HepG2 (cell line): ENCODE measurements around the gene ATP9A. TPM values are rescaled to one million over a fixed set of nuclear protein-coding genes. Genes with fewer than 3 reads are reported as not detected.

ENCODE experiments used
- ARNTL ChIP-seq: sonication (generic); formaldehyde crosslinking; IDR thresholded peaks from 2 replicates; pipeline ENCODE4 v1.4.0; 2020; ENCODE audit warnings: mild to moderate bottlenecking, missing genetic modification reagents
- KDM4B ChIP-seq: sonication (generic); formaldehyde crosslinking; IDR thresholded peaks from 2 replicates; pipeline ENCODE4 v1.4.0; 2020; ENCODE audit warnings: missing genetic modification reagents
- KLF15 ChIP-seq: sonication (generic); formaldehyde crosslinking; IDR thresholded peaks from 2 replicates; pipeline ENCODE4 v1.8.1; 2023; ENCODE audit warnings: borderline replicate concordance, mild to moderate bottlenecking, inconsistent platforms, missing genetic modification reagents, mixed read lengths
- PITX1 ChIP-seq: sonication (generic); formaldehyde crosslinking; IDR thresholded peaks from 2 replicates; pipeline ENCODE4 v1.5.1; 2020; ENCODE audit warnings: mild to moderate bottlenecking, missing genetic modification reagents
- POGZ ChIP-seq: sonication (generic); formaldehyde crosslinking; IDR thresholded peaks from 2 replicates; pipeline ENCODE4 v1.4.0; 2020; ENCODE audit warnings: mild to moderate bottlenecking, missing genetic modification reagents
- PRPF4 ChIP-seq: fragments of 200-400 bp; formaldehyde crosslinking; IDR thresholded peaks from 2 replicates; pipeline ENCODE4 v1.6.1; 2016; ENCODE audit warnings: low read length, low read depth; ENCODE audit not compliant: poor library complexity, severe bottlenecking
- RBM39 ChIP-seq: fragments of 200-400 bp; formaldehyde crosslinking; IDR thresholded peaks from one replicate; pipeline ENCODE4 v1.6.1; 2018; ENCODE audit warnings: antibody characterized with exemption, mild to moderate bottlenecking, low read depth, low read length; ENCODE audit not compliant: poor library complexity, severe bottlenecking
- ZBTB20 ChIP-seq: sonication (generic); formaldehyde crosslinking; IDR thresholded peaks from 2 replicates; pipeline ENCODE4 v1.8.1; 2023; ENCODE audit warnings: missing genetic modification reagents, low read depth, mild to moderate bottlenecking, borderline replicate concordance
- ZFP36L1 ChIP-seq: sonication (generic); formaldehyde crosslinking; IDR thresholded peaks from 2 replicates; pipeline ENCODE4 v1.8.0; 2022; ENCODE audit warnings: mild to moderate bottlenecking, missing genetic modification reagents, moderate library complexity
- ZFP41 ChIP-seq: sonication (generic); formaldehyde crosslinking; IDR thresholded peaks from 2 replicates; pipeline ENCODE4 v1.4.0; 2020; ENCODE audit warnings: mild to moderate bottlenecking, missing genetic modification reagents, borderline replicate concordance
- ZNF335 ChIP-seq: sonication (generic); formaldehyde crosslinking; IDR thresholded peaks from 2 replicates; pipeline ENCODE4 v1.4.0; 2020; ENCODE audit warnings: missing genetic modification reagents
- ZNF546 ChIP-seq: sonication (generic); formaldehyde crosslinking; conservative IDR thresholded peaks from 2 replicates; pipeline ENCODE4 v1.8.1; 2023; ENCODE audit warnings: mild to moderate bottlenecking, missing genetic modification reagents
- ZNF552 ChIP-seq: sonication (generic); formaldehyde crosslinking; IDR thresholded peaks from 2 replicates; pipeline ENCODE4 v1.9.0; 2022; ENCODE audit warnings: missing genetic modification reagents, mild to moderate bottlenecking, borderline replicate concordance
- ZNF761 ChIP-seq: sonication (generic); formaldehyde crosslinking; conservative IDR thresholded peaks from 2 replicates; pipeline ENCODE4 v1.4.0; 2020; ENCODE audit warnings: mild to moderate bottlenecking, missing genetic modification reagents
- polyA plus RNA-seq, 8 experiments: library from polyadenylated mRNA; depleted of rRNA in 3 of 8; stranded (reverse) in 7 of 8; unstranded in 1 of 8; fragments of >200 nt; fragmentation: Illumina TruSeq in 4 of 8; extraction: Trizol in 4 of 8; gene quantifications; 2 replicates each; pipeline versions ENCODE4 v1.2.1 to v1.2.3, GENCODE V29; 2011 to 2016; ENCODE audit warnings: low read depth in 4 of 8, missing spikeins in 1 of 8, mixed read lengths in 1 of 8; ENCODE audit not compliant: insufficient read depth in 1 of 8
- total RNA-seq, 5 experiments: library from RNA; depleted of rRNA; stranded (reverse); fragments of >200 nt; fragmentation: Illumina TruSeq; extraction: Trizol; gene quantifications; 2 replicates each; pipeline ENCODE4 v1.2.3, GENCODE V29; 2016; ENCODE audit warnings: low read depth in 1 of 5
- TF ChIP-seq, protein P1 (sequence below): sonication (generic); formaldehyde crosslinking; IDR thresholded peaks from 2 replicates; pipeline ENCODE4 v1.4.0; 2020; ENCODE audit warnings: missing genetic modification reagents
- TF ChIP-seq, protein P2 (sequence below): sonication (generic); formaldehyde crosslinking; IDR thresholded peaks from 2 replicates; pipeline ENCODE4 v1.5.0; 2020; ENCODE audit warnings: mild to moderate bottlenecking, missing genetic modification reagents
- TF ChIP-seq, protein P3 (sequence below): sonication (generic); formaldehyde crosslinking; IDR thresholded peaks from 2 replicates; pipeline ENCODE4 v1.4.0; 2020; ENCODE audit warnings: missing genetic modification reagents

The ATP9A gene
- total and polyA plus RNA-seq, 2 of the 13 experiments (the other 11 are each of a cell fraction or from before 2014, with no cell fraction given), result 11.8 to 18.5 TPM

DNA sequence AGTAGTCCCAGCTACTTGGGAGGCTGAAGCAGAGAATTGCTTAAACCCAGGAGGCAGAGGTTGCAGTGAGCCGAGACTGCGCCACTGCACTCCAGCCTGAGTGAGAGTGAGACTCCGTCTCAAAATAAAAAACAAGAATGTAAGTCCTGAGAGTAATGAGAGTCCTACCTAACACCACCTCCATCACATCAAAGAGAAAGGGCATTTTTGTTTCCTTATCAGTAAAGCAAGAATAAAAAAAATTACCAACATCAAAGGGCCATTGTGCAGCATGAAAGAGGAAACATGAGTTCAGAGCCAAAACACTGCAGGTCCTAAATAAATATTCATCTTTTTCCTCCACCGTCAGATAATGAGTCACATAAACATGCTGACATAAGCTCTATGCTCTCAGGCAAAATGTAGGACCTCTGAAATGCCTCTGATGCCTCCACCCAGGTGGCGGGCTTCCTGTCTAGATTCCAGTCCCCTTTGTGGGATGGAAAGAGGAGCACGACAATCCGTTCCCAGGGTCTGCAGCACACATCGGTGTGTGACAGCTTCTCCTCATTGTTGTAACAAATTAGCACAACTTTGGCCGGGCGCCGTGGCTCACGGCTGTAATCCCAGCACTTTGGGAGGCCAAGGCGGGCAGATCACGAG, 7.2 kb downstream of the ATP9A start (continued):
- TF ChIP-seq, protein P1, sequence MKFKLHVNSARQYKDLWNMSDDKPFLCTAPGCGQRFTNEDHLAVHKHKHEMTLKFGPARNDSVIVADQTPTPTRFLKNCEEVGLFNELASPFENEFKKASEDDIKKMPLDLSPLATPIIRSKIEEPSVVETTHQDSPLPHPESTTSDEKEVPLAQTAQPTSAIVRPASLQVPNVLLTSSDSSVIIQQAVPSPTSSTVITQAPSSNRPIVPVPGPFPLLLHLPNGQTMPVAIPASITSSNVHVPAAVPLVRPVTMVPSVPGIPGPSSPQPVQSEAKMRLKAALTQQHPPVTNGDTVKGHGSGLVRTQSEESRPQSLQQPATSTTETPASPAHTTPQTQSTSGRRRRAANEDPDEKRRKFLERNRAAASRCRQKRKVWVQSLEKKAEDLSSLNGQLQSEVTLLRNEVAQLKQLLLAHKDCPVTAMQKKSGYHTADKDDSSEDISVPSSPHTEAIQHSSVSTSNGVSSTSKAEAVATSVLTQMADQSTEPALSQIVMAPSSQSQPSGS (CRISPR knock-in tag), result no peak
- TF ChIP-seq ZBTB20 (CRISPR knock-in tag), result no peak
- TF ChIP-seq POGZ, result peak; percentile 47; the same call in 1 of the 2 replicates
- TF ChIP-seq PRPF4, result peak; percentile 79
- TF ChIP-seq, protein P2, sequence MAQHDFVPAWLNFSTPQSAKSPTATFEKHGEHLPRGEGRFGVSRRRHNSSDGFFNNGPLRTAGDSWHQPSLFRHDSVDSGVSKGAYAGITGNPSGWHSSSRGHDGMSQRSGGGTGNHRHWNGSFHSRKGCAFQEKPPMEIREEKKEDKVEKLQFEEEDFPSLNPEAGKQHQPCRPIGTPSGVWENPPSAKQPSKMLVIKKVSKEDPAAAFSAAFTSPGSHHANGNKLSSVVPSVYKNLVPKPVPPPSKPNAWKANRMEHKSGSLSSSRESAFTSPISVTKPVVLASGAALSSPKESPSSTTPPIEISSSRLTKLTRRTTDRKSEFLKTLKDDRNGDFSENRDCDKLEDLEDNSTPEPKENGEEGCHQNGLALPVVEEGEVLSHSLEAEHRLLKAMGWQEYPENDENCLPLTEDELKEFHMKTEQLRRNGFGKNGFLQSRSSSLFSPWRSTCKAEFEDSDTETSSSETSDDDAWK (CRISPR knock-in tag), result no peak
- TF ChIP-seq KLF15, result no peak
- peak; percentile 50; the same call in 1 of the 2 replicates for TF ChIP-seq PITX1 (CRISPR knock-in tag)
- TF ChIP-seq KDM4B (CRISPR knock-in tag), result peak; percentile 69; the same call in 1 of the 2 replicates
- TF ChIP-seq ZFP36L1, result no peak
- no peak for TF ChIP-seq ZNF552 (CRISPR knock-in tag)
- TF ChIP-seq ZNF761 (CRISPR knock-in tag), result 0 out of 2 replicates have a peak, but pooled peaks have one; percentile 10
- TF ChIP-seq RBM39, result no peak
- TF ChIP-seq, protein P3, sequence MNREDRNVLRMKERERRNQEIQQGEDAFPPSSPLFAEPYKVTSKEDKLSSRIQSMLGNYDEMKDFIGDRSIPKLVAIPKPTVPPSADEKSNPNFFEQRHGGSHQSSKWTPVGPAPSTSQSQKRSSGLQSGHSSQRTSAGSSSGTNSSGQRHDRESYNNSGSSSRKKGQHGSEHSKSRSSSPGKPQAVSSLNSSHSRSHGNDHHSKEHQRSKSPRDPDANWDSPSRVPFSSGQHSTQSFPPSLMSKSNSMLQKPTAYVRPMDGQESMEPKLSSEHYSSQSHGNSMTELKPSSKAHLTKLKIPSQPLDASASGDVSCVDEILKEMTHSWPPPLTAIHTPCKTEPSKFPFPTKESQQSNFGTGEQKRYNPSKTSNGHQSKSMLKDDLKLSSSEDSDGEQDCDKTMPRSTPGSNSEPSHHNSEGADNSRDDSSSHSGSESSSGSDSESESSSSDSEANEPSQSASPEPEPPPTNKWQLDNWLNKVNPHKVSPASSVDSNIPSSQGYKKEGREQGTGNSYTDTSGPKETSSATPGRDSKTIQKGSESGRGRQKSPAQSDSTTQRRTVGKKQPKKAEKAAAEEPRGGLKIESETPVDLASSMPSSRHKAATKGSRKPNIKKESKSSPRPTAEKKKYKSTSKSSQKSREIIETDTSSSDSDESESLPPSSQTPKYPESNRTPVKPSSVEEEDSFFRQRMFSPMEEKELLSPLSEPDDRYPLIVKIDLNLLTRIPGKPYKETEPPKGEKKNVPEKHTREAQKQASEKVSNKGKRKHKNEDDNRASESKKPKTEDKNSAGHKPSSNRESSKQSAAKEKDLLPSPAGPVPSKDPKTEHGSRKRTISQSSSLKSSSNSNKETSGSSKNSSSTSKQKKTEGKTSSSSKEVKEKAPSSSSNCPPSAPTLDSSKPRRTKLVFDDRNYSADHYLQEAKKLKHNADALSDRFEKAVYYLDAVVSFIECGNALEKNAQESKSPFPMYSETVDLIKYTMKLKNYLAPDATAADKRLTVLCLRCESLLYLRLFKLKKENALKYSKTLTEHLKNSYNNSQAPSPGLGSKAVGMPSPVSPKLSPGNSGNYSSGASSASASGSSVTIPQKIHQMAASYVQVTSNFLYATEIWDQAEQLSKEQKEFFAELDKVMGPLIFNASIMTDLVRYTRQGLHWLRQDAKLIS (CRISPR knock-in tag), result 0 out of 2 replicates have a peak, but pooled peaks have one; percentile 56
- no peak for TF ChIP-seq ZFP41 (CRISPR knock-in tag)
- peak; percentile 68; the same call in 1 of the 2 replicates for TF ChIP-seq ZNF335
- no peak for TF ChIP-seq ARNTL (CRISPR knock-in tag)
- no peak for TF ChIP-seq ZNF546 (CRISPR knock-in tag)
